SK-N-SH (cell line): ENCODE results near the gene IL6ST. TPM values are rescaled to one million over a fixed set of nuclear protein-coding genes. Genes with fewer than 3 reads are reported as not detected.

Experiments
- CTCF ChIA-PET: fragments of 300-600, 350-600 bp; formaldehyde crosslinking; extraction: SDS; loops from one replicate; lab custom pipeline; 2021; lab: Yijun Ruan, JAX
- POLR2A ChIA-PET: fragments of 350-600 bp; sonication (Branson Sonifier 250); formaldehyde crosslinking; extraction: SDS; loops from one replicate; lab custom pipeline; 2020; ENCODE audit warnings: antibody characterized with exemption, inconsistent platforms; lab: Yijun Ruan, JAX
- DNase-seq: peaks from one replicate; pipeline ENCODE4 v3.0.0; 2012
- H2AFZ ChIP-seq: fragments of 200-600 bp; sonication (generic); 2 replicates; pipeline ENCODE4 v1.8.1; 2016; ENCODE audit warnings: antibody characterized with exemption, mild to moderate bottlenecking, low read depth
- H3F3A ChIP-seq: fragments of 200-600 bp; sonication (generic); replicated peaks from 2 replicates; pipeline ENCODE3; 2016; ENCODE audit warnings: antibody characterized with exemption, mild to moderate bottlenecking; ENCODE audit not compliant: insufficient read depth
- H3K27ac ChIP-seq, 2 experiments: fragments of 200-500 bp in 1 of 2; fragments of 200-600 bp in 1 of 2; sonication (Bioruptor generic) in 1 of 2; sonication (generic), shearing (Covaris generic) in 1 of 2; 2 replicates each; pipeline versions ENCODE4 v1.5.1 to v1.6.1; 2014 to 2016; ENCODE audit warnings: low read depth in 2 of 2, inconsistent platforms in 1 of 2, low read length in 1 of 2, mild to moderate bottlenecking in 1 of 2, mixed read lengths in 1 of 2
- H3K27me3 ChIP-seq: fragments of 200-600 bp; sonication (generic), shearing (Covaris generic); 2 replicates; pipeline ENCODE4 v1.6.1; 2016; ENCODE audit warnings: mixed run types; ENCODE audit not compliant: insufficient read depth
- H3K36me3 ChIP-seq, 2 experiments: fragments of 200-500 bp in 1 of 2; fragments of 200-600 bp in 1 of 2; sonication (Bioruptor generic) in 1 of 2; sonication (generic) in 1 of 2; replicated peaks in 1 of 2; 2 replicates each; pipeline versions ENCODE3 to v1.5.1; 2014 to 2016; ENCODE audit warnings: low read length in 1 of 2, mild to moderate bottlenecking in 1 of 2; ENCODE audit not compliant: insufficient read depth in 2 of 2, control insufficient read depth in 1 of 2
- H3K4me1 ChIP-seq, 2 experiments: fragments of 200-500 bp in 1 of 2; fragments of 200-600 bp in 1 of 2; sonication (Bioruptor generic) in 1 of 2; sonication (generic), shearing (Covaris generic) in 1 of 2; 2 replicates each; pipeline versions ENCODE4 v1.5.1 to v1.6.1; 2014 to 2016; ENCODE audit warnings: low read depth in 1 of 2, low read length in 1 of 2, mixed run types in 1 of 2; ENCODE audit not compliant: insufficient read depth in 2 of 2, control insufficient read depth in 1 of 2
- H3K4me2 ChIP-seq: fragments of 200-600 bp; sonication (generic), shearing (Covaris generic); 2 replicates; pipeline ENCODE4 v1.6.1; 2017; ENCODE audit warnings: mixed run types
- H3K4me3 ChIP-seq, 2 experiments: fragments of 200-500 bp in 1 of 2; fragments of 200-600 bp in 1 of 2; sonication (Bioruptor generic) in 1 of 2; sonication (generic), shearing (Covaris generic) in 1 of 2; 2 replicates each; pipeline versions ENCODE4 v1.5.1 to v1.8.1; 2014 to 2016; ENCODE audit warnings: low read depth in 2 of 2, inconsistent platforms in 1 of 2, low read length in 1 of 2, mild to moderate bottlenecking in 1 of 2, mixed read lengths in 1 of 2, moderate library complexity in 1 of 2
- H3K79me2 ChIP-seq: fragments of 200-600 bp; sonication (generic); 2 replicates; pipeline ENCODE4 v1.8.1; 2017; ENCODE audit warnings: mild to moderate bottlenecking; ENCODE audit not compliant: insufficient read depth
- H3K9ac ChIP-seq: fragments of 200-600 bp; sonication (generic); 2 replicates; pipeline ENCODE4 v1.6.1; 2017; ENCODE audit warnings: mixed run types
- H3K9me2 ChIP-seq: fragments of 200-600 bp; sonication (generic); 2 replicates; pipeline ENCODE4 v1.6.1; 2017; ENCODE audit warnings: mixed run types
- H3K9me3 ChIP-seq: fragments of 200-600 bp; sonication (generic); 2 replicates; pipeline ENCODE4 v1.6.1; 2017; ENCODE audit warnings: mixed run types, mild to moderate bottlenecking, moderate library complexity
- H4K20me1 ChIP-seq: fragments of 200-600 bp; sonication (generic); 2 replicates; pipeline ENCODE4 v1.6.1; 2017; ENCODE audit warnings: mild to moderate bottlenecking, mixed run types; ENCODE audit not compliant: insufficient read depth
- CHD2 ChIP-seq: fragments of 150-350 bp; IDR thresholded peaks from 2 replicates; pipeline ENCODE4 v1.6.1; 2018; ENCODE audit warnings: low read length; ENCODE audit not compliant: partially characterized antibody
- GABPA ChIP-seq: IDR thresholded peaks from 2 replicates; pipeline ENCODE4 v1.4.0; 2012; ENCODE audit warnings: low read depth, mild to moderate bottlenecking
- GATA2 ChIP-seq: sonication (generic); formaldehyde crosslinking; IDR thresholded peaks from 2 replicates; pipeline ENCODE4 v1.5.0; 2020; ENCODE audit warnings: mild to moderate bottlenecking, missing genetic modification reagents
- MEF2A ChIP-seq: IDR thresholded peaks from 2 replicates; pipeline ENCODE4 v1.4.0; 2012; ENCODE audit warnings: low read depth, borderline replicate concordance
- NFIC ChIP-seq: IDR thresholded peaks from 2 replicates; pipeline ENCODE4 v1.4.0; 2012; ENCODE audit warnings: borderline replicate concordance
- RCOR1 ChIP-seq: fragments of 150-350 bp; IDR thresholded peaks from 2 replicates; pipeline ENCODE4 v1.6.1; 2017; ENCODE audit warnings: antibody characterized with exemption, low read length
- RFX5 ChIP-seq: IDR thresholded peaks from 2 replicates; pipeline ENCODE4 v1.6.1; 2012; ENCODE audit warnings: mild to moderate bottlenecking, improper control_type of control experiment, low read length
- SIN3A ChIP-seq: IDR thresholded peaks from 2 replicates; pipeline ENCODE4 v1.6.1; 2012; ENCODE audit warnings: low read depth, mild to moderate bottlenecking, low read length, moderate library complexity, borderline replicate concordance
- TAF1 ChIP-seq: IDR thresholded peaks from 2 replicates; pipeline ENCODE4 v1.6.1; 2012; ENCODE audit warnings: low read depth, mild to moderate bottlenecking, low read length, moderate library complexity, borderline replicate concordance
- YY1 ChIP-seq: IDR thresholded peaks from 2 replicates; pipeline ENCODE4 v1.4.0; 2012; ENCODE audit warnings: low read depth, mild to moderate bottlenecking
- WGBS: methylation state at CpG from one replicate; pipeline ENCODE4 v1.1.6; 2017; ENCODE audit warnings: low lambda C conversion rate; 5-methylcytosine and 5-hydroxymethylcytosine counted together
- polyA plus RNA-seq, 3 experiments: library from polyadenylated mRNA; depleted of rRNA; stranded (reverse); fragments of >200 nt; gene quantifications; 2 replicates each; pipeline ENCODE4 v1.2.3, GENCODE V29; 2012
- TF ChIP-seq, protein P1 (sequence below): IDR thresholded peaks from 2 replicates; pipeline ENCODE4 v1.6.1; 2012; ENCODE audit warnings: mild to moderate bottlenecking, low read depth, low read length, moderate library complexity
- TF ChIP-seq, protein P2 (sequence below): IDR thresholded peaks from 2 replicates; pipeline ENCODE4 v1.4.0; 2012; ENCODE audit warnings: low read depth

The IL6ST gene
- polyA plus RNA-seq, 1 of the 3 experiments (the other 2 are of a cell fraction), result 16.0 TPM

DNA sequence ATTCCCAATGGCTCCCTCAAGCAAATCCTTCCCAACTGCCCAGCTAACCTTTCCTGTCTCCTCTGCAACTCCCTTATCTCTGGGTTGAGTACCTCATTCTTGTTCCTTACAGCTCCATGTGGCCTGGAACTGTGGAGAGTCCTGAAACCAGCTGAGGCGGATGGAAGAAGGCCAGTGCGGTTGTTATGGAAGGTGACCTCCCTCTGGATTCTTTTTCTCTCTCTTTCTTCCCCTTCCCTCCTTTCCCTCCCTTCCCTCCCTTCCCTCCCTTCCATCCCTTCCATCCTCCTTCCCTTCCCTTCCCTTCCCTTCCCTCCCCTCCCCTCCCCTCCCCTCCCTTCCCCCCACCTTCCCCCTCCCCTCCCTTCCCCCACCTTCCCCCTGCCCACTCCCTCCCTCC is 98.5 kb downstream of the IL6ST start:
- Histone ChIP-seq H3K4me2 (no peak overlapping the region), H3F3A (peaks cover 12% of the 10 kb centered on the region), H3K27me3 (no peaks in the 10 kb centered on the region), H3K9me3 (no peaks in the 10 kb centered on the region), H4K20me1 (no peaks in the 10 kb centered on the region), H2AFZ (no peak overlapping the region), H3K27ac (no peak overlapping the region), H3K9me2 (no peaks in the 10 kb centered on the region), H3K79me2 (no peaks in the 10 kb centered on the region), H3K36me3 (no peaks in the 10 kb centered on the region), H3K4me3 (no peak overlapping the region), H3K9ac (no peak overlapping the region), H3K4me1 (peaks cover 7 to 10% of the 10 kb centered on the region in 2 experiments; a peak in 3 of 4 replicates)
- CTCF ChIA-PET, result no interaction called here
- WGBS, result 100% methylated on average over 2 of the region's 2 CpGs
- no peak for DNase-seq
- POLR2A ChIA-PET, result no interaction called here
- TF ChIP-seq CHD2, result no peak
- no peak for TF ChIP-seq RFX5
- TF ChIP-seq, protein P1, sequence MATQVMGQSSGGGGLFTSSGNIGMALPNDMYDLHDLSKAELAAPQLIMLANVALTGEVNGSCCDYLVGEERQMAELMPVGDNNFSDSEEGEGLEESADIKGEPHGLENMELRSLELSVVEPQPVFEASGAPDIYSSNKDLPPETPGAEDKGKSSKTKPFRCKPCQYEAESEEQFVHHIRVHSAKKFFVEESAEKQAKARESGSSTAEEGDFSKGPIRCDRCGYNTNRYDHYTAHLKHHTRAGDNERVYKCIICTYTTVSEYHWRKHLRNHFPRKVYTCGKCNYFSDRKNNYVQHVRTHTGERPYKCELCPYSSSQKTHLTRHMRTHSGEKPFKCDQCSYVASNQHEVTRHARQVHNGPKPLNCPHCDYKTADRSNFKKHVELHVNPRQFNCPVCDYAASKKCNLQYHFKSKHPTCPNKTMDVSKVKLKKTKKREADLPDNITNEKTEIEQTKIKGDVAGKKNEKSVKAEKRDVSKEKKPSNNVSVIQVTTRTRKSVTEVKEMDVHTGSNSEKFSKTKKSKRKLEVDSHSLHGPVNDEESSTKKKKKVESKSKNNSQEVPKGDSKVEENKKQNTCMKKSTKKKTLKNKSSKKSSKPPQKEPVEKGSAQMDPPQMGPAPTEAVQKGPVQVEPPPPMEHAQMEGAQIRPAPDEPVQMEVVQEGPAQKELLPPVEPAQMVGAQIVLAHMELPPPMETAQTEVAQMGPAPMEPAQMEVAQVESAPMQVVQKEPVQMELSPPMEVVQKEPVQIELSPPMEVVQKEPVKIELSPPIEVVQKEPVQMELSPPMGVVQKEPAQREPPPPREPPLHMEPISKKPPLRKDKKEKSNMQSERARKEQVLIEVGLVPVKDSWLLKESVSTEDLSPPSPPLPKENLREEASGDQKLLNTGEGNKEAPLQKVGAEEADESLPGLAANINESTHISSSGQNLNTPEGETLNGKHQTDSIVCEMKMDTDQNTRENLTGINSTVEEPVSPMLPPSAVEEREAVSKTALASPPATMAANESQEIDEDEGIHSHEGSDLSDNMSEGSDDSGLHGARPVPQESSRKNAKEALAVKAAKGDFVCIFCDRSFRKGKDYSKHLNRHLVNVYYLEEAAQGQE, result no peak
- TF ChIP-seq NFIC, result no peak
- no peak for TF ChIP-seq GABPA
- no peak for TF ChIP-seq SIN3A
- TF ChIP-seq GATA2 (CRISPR knock-in tag), result no peak
- no peak for TF ChIP-seq TAF1
- TF ChIP-seq YY1, result no peak

DNA sequence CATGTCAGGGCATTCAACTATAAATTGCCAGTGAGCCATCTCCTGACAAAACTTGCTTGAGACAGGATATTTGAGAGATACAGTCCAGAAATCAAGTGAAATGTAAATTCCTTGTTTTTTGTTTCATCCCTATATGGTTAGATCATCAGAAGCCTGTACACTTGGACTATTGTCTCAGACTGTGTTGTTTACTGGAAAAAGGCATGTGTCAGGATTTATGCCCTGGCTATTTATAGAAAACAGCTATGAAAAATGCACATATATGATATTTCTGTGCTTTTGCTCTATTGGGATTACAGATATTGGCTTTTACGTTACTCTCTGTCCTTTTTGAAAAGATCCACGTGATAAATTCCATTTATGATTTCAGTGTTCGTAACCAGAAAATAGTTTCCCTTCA is 99.4 kb downstream of the IL6ST start:
- Histone ChIP-seq H3K36me3 (no peaks in the 10 kb centered on the region), H4K20me1 (no peaks in the 10 kb centered on the region), H2AFZ (no peak overlapping the region), H3K4me1 (peaks cover 7 to 10% of the 10 kb centered on the region in 2 experiments; a peak in 3 of 4 replicates), H3K79me2 (no peaks in the 10 kb centered on the region), H3K27me3 (no peaks in the 10 kb centered on the region), H3K9ac (no peak overlapping the region), H3K4me3 (no peak overlapping the region), H3F3A (peaks cover 12% of the 10 kb centered on the region), H3K4me2 (no peak overlapping the region), H3K9me2 (no peaks in the 10 kb centered on the region), H3K9me3 (no peaks in the 10 kb centered on the region), H3K27ac (no peak overlapping the region)
- ChIA-PET POLR2A (no interaction called here), CTCF (no interaction called here)
- 92% methylated on average over 3 of the region's 3 CpGs for WGBS
- TF ChIP-seq SIN3A, result no peak
- TF ChIP-seq, protein P2, sequence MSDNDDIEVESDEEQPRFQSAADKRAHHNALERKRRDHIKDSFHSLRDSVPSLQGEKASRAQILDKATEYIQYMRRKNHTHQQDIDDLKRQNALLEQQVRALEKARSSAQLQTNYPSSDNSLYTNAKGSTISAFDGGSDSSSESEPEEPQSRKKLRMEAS, result no peak
- TF ChIP-seq MEF2A, result no peak
- no peak for TF ChIP-seq YY1
- TF ChIP-seq RCOR1, result no peak
- TF ChIP-seq, protein P1, result no peak
- DNase-seq, result no peak
